Activated CD8-positive, alpha-beta T cell treated with anti-CD3 and anti-CD28 coated beads for 36 hours (primary cell): ENCODE measurements around the gene METTL6. TPM values are rescaled to one million over a fixed set of nuclear protein-coding genes. Genes with fewer than 3 reads are reported as not detected.

Experiments used
- ATAC-seq: fragments of 200-7000 bp; cut with Tn5 transposase; one replicate; pipeline ENCODE4 v1.10.0; 2021; ENCODE audit warnings: mild to moderate bottlenecking, moderate library complexity
- CTCF ChIA-PET: fragments of 350-600 bp; sonication (Branson Sonifier 250); formaldehyde crosslinking; loops from one replicate; lab custom pipeline; 2021; ENCODE audit warnings: antibody characterized with exemption; lab: Charles Lee
- POLR2A ChIA-PET: fragments of 350-600 bp; sonication (Branson Sonifier 250); formaldehyde crosslinking; loops from one replicate; lab custom pipeline; 2021; ENCODE audit warnings: antibody characterized with exemption; lab: Charles Lee
- DNase-seq: peaks from one replicate; pipeline ENCODE4 v3.0.0-alpha.2; 2020
- H3K27ac Mint-ChIP-seq: one replicate; pipeline ENCODE4 v1.8.0; 2021; ENCODE audit warnings: mild to moderate bottlenecking, mixed read lengths
- H3K27me3 Mint-ChIP-seq: one replicate; pipeline ENCODE4 v1.8.0; 2021; ENCODE audit warnings: mixed read lengths
- H3K36me3 Mint-ChIP-seq: one replicate; pipeline ENCODE4 v1.8.0; 2021; ENCODE audit warnings: low read depth, mixed read lengths
- H3K4me1 Mint-ChIP-seq: one replicate; pipeline ENCODE4 v1.8.0; 2021; ENCODE audit warnings: low read depth, mixed read lengths
- H3K4me3 Mint-ChIP-seq: one replicate; pipeline ENCODE4 v1.8.0; 2021; ENCODE audit warnings: mild to moderate bottlenecking, moderate library complexity, mixed read lengths
- H3K9me3 Mint-ChIP-seq: one replicate; pipeline ENCODE4 v1.8.0; 2021; ENCODE audit warnings: mixed read lengths
- CTCF ChIP-seq: fragments of 200-600 bp; IDR thresholded peaks from one replicate; pipeline ENCODE4 v1.8.0; 2022; ENCODE audit warnings: antibody characterized with exemption, mild to moderate bottlenecking
- intact Hi-C: fragments of 100-400 bp; cut with micrococcal nuclease; formaldehyde crosslinking; loops from one replicate; pipeline ENCODE4 v1.10.0; 2022
- total RNA-seq, 2 experiments: library from RNA; stranded (reverse); gene quantifications; one replicate each; pipeline ENCODE4 v1.2.3, GENCODE V29; 2021

METTL6 gene
- total RNA-seq, 2 experiments from 2014 or later = 17.5 to 19.2 TPM

- peaks cover 6% of the 10 kb centered on the region for H3K4me1 Mint-ChIP-seq
- no peak overlapping the region for H3K4me3 Mint-ChIP-seq
- H3K27me3 Mint-ChIP-seq = no peaks in the 10 kb centered on the region
- H3K9me3 Mint-ChIP-seq = no peaks in the 10 kb centered on the region
- POLR2A ChIA-PET = interaction anchor here (1.7 kb wide), 1 partner anchor 16 kb away, joined by 6 read pairs; no protein-coding TSS in a partner anchor
- H3K27ac Mint-ChIP-seq = peak overlapping the region; percentile 77
- ATAC-seq (peak; percentile 95), DNase-seq (peak; percentile 97)
- CTCF ChIA-PET = interaction anchor here (0.7 to 7.3 kb wide), 16 partner anchors 8 to 178 kb away, joined by 3 to 128 read pairs (median 4); partner anchors contain the start of gene SH3BP5
- H3K36me3 Mint-ChIP-seq = no peaks in the 10 kb centered on the region
- peak; percentile 91 for TF ChIP-seq CTCF
- intact Hi-C loops = loop anchor here (1.0 kb wide), 1 partner anchor 110 kb away; no protein-coding TSS in a partner anchor
These were observed 49.2 kb downstream of the METTL6 start for GRCh38 chr3:15377961-15378791.

- Mint-ChIP-seq H3K4me3 (no peak overlapping the region), H3K4me1 (peaks cover 6% of the 10 kb centered on the region), H3K36me3 (no peaks in the 10 kb centered on the region), H3K27ac (no peak overlapping the region), H3K27me3 (no peaks in the 10 kb centered on the region), H3K9me3 (no peaks in the 10 kb centered on the region)
- DNase-seq = no peak
- TF ChIP-seq CTCF = no peak
- ATAC-seq = no peak
- intact Hi-C loops = no loop called here
- POLR2A ChIA-PET = no interaction called here
- CTCF ChIA-PET = interaction anchor here (0.7 to 7.3 kb wide), 4 partner anchors 13 to 638 kb away, joined by 3 to 128 read pairs (median 11); partner anchors contain the start of gene SH3BP5
These were observed 51.8 kb downstream of the METTL6 start for GRCh38 chr3:15375461-15376000.

GRCh38 chr3:15372918-15373317 is 54.4 kb downstream of the METTL6 start:
- ATAC-seq (no peak), DNase-seq (no peak)
- Mint-ChIP-seq H3K27ac (no peak overlapping the region), H3K4me1 (peaks cover 3% of the 10 kb centered on the region), H3K36me3 (no peaks in the 10 kb centered on the region), H3K4me3 (no peak overlapping the region), H3K27me3 (no peaks in the 10 kb centered on the region), H3K9me3 (no peaks in the 10 kb centered on the region)
- ChIA-PET CTCF (interaction anchor here (0.8 to 1.8 kb wide), 2 partner anchors 33 to 105 kb away, joined by 3 to 7 read pairs; no protein-coding TSS in a partner anchor), POLR2A (interaction anchor here (1.1 kb wide), 1 partner anchor 145 kb away, joined by 4 read pairs; no protein-coding TSS in a partner anchor)
- intact Hi-C loops = no loop called here
- no peak for TF ChIP-seq CTCF

- Mint-ChIP-seq H3K4me1 (peaks cover 8% of the 10 kb centered on the region), H3K27ac (no peak overlapping the region), H3K4me3 (no peak overlapping the region), H3K27me3 (peaks cover 5% of the 10 kb centered on the region), H3K36me3 (no peaks in the 10 kb centered on the region), H3K9me3 (no peaks in the 10 kb centered on the region)
- POLR2A ChIA-PET = no interaction called here
- intact Hi-C loops = no loop called here
- DNase-seq (no peak), ATAC-seq (no peak)
- TF ChIP-seq CTCF = no peak
- CTCF ChIA-PET = interaction anchor here (1.2 kb wide), 1 partner anchor 97 kb away, joined by 3 read pairs; no protein-coding TSS in a partner anchor
These were observed 58.7 kb downstream of the METTL6 start for GRCh38 chr3:15368561-15369135.
